NCI-H2227 (cell line): ENCODE results near the gene COBL.

Experiments
- DNase-seq: peaks from one replicate; lab custom pipeline; 2025; ENCODE audit not compliant: unreplicated experiment; lab: John Stamatoyannopoulos, UW

Gene COBL

GRCh38 chr7:51255536-51256208 lies 60.9 kb downstream of the COBL start:
- DNase-seq, result no peak

- DNase-seq, result no peak
These were observed 61.6 kb downstream of the COBL start for GRCh38 chr7:51255036-51255435.

- DNase-seq, result no peak
These were observed 63.5 kb downstream of the COBL start for GRCh38 chr7:51253157-51253556.

- DNase-seq, result no peak
These were observed 65.3 kb downstream of the COBL start for GRCh38 chr7:51251290-51251689.

GRCh38 chr7:51250512-51250911 lies 66.1 kb downstream of the COBL start:
- no peak for DNase-seq

- DNase-seq, result no peak
These were observed 66.6 kb downstream of the COBL start for GRCh38 chr7:51249991-51250390.

GRCh38 chr7:51249187-51249945 lies 67.2 kb downstream of the COBL start:
- DNase-seq, result no peak

GRCh38 chr7:51246258-51247245 lies 70.1 kb downstream of the COBL start:
- DNase-seq, result no peak

GRCh38 chr7:51244885-51245284 lies 71.7 kb downstream of the COBL start:
- DNase-seq, result no peak

GRCh38 chr7:51244053-51244452 lies 72.6 kb downstream of the COBL start:
- DNase-seq, result no peak

- no peak for DNase-seq
These were observed 73.0 kb downstream of the COBL start for GRCh38 chr7:51243631-51244030.

GRCh38 chr7:51242881-51243518 lies 73.6 kb downstream of the COBL start:
- no peak for DNase-seq

- no peak for DNase-seq
These were observed 74.5 kb downstream of the COBL start for GRCh38 chr7:51242007-51242691.

GRCh38 chr7:51240868-51241267 lies 75.7 kb downstream of the COBL start:
- DNase-seq, result no peak

GRCh38 chr7:51239691-51240090 lies 76.9 kb downstream of the COBL start:
- no peak for DNase-seq

GRCh38 chr7:51238981-51239495 lies 77.6 kb downstream of the COBL start:
- DNase-seq, result no peak

GRCh38 chr7:51237446-51238133 lies 79.0 kb downstream of the COBL start:
- DNase-seq, result no peak

- DNase-seq, result no peak
These were observed 80.0 kb downstream of the COBL start for GRCh38 chr7:51236470-51237132.
